ENCODE results near the gene KMT2C.

DNA sequence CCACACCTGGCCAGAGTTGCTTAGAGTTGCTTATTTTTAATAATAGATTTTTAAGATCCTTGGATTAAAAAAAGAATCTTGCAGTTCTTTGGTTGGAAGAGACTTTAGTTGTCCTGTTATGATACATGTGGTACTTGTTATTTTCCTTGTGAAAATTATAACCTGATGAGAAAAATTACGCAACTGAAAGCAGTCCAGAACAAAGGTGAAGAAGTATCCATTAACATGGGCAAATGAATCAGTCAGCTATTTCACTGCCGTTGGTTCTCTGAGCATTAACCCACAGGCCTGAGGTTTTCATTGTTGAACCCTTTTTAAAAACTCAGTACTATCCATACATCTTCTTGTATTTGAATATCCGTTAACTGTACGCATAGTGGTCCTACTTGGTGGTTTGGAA is 342.1 kb downstream of the KMT2C start:
- TF ChIP-seq, protein P1, sequence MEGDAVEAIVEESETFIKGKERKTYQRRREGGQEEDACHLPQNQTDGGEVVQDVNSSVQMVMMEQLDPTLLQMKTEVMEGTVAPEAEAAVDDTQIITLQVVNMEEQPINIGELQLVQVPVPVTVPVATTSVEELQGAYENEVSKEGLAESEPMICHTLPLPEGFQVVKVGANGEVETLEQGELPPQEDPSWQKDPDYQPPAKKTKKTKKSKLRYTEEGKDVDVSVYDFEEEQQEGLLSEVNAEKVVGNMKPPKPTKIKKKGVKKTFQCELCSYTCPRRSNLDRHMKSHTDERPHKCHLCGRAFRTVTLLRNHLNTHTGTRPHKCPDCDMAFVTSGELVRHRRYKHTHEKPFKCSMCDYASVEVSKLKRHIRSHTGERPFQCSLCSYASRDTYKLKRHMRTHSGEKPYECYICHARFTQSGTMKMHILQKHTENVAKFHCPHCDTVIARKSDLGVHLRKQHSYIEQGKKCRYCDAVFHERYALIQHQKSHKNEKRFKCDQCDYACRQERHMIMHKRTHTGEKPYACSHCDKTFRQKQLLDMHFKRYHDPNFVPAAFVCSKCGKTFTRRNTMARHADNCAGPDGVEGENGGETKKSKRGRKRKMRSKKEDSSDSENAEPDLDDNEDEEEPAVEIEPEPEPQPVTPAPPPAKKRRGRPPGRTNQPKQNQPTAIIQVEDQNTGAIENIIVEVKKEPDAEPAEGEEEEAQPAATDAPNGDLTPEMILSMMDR (conservative IDR thresholded peaks at IDR 0.05; ENCODE audit: low read length), result no peak
- TF ChIP-seq EZH2phosphoT487 (IDR thresholded peaks at IDR 0.05; ENCODE audit: borderline replicate concordance, low read depth, low read length), result no peak

Data from OCI-LY7 (cell line).